ENCODE results near the gene TMEM11. TPM values are rescaled to one million over a fixed set of nuclear protein-coding genes. Genes with fewer than 3 reads are reported as not detected.
"Not testable (repeated sequence)": the region's sequence is repeated elsewhere in the genome, so short reads cannot be mapped to it uniquely, and the experiment has no call there.

The TMEM11 gene
- total RNA-seq, 1 donor, result 18.1 TPM

GRCh38 chr17:21196126-21196525 lies 17.8 kb downstream of the TMEM11 start:
- TF ChIP-seq CTCF (IDR thresholded peaks at IDR 0.05; ENCODE audit: extremely low read depth, low read depth, low read length), result no peak
- H3K9me3 ChIP-seq (ENCODE audit: low read depth, low read length), result no peaks in the 10 kb centered on the region
- no peak overlapping the region for H3K4me2 ChIP-seq (ENCODE audit: insufficient read depth, low read length)
- H3K79me2 ChIP-seq (ENCODE audit: insufficient read depth, low read length), result peaks cover 55% of the 10 kb centered on the region
- no peak overlapping the region for H2AFZ ChIP-seq (ENCODE audit: low read length)
- H3K27ac ChIP-seq (ENCODE audit: low read depth, low read length), result no peak overlapping the region
- H3K4me1 ChIP-seq (ENCODE audit: insufficient read depth, low read length), result no peaks in the 10 kb centered on the region
- H4K20me1 ChIP-seq (ENCODE audit: insufficient read depth, low read length), result peaks cover 40% of the 10 kb centered on the region
- peak; percentile 43 for DNase-seq (ENCODE audit: insufficient read length, low spot score, missing footprints)
- H3K4me3 ChIP-seq (ENCODE audit: insufficient read depth, low read length), result no peak overlapping the region
- no peaks in the 10 kb centered on the region for H3K27me3 ChIP-seq (ENCODE audit: insufficient read depth, low read length)
- H3K36me3 ChIP-seq (ENCODE audit: insufficient read depth, low read length), result peaks cover 34% of the 10 kb centered on the region

GRCh38 chr17:21194703-21195102 lies 19.3 kb downstream of the TMEM11 start:
- Histone ChIP-seq H3K79me2 (ENCODE audit: insufficient read depth, low read length) (peaks cover 41% of the 10 kb centered on the region), H3K27me3 (ENCODE audit: insufficient read depth, low read length) (no peaks in the 10 kb centered on the region), H4K20me1 (ENCODE audit: insufficient read depth, low read length) (peaks cover 26% of the 10 kb centered on the region), H3K9me3 (ENCODE audit: low read depth, low read length) (no peaks in the 10 kb centered on the region), H3K4me3 (ENCODE audit: insufficient read depth, low read length) (no peak overlapping the region), H3K36me3 (ENCODE audit: insufficient read depth, low read length) (peaks cover 34% of the 10 kb centered on the region), H3K27ac (ENCODE audit: low read depth, low read length) (no peak overlapping the region), H3K4me1 (ENCODE audit: insufficient read depth, low read length) (no peaks in the 10 kb centered on the region), H2AFZ (ENCODE audit: low read length) (no peak overlapping the region), H3K4me2 (ENCODE audit: insufficient read depth, low read length) (no peak overlapping the region)
- no peak for TF ChIP-seq CTCF (IDR thresholded peaks at IDR 0.05; ENCODE audit: extremely low read depth, low read depth, low read length)
- no peak for DNase-seq (ENCODE audit: insufficient read length, low spot score, missing footprints)

GRCh38 chr17:21194226-21194625 lies 19.7 kb downstream of the TMEM11 start:
- peak overlapping the region; percentile 3 for H2AFZ ChIP-seq (ENCODE audit: low read length)
- no peaks in the 10 kb centered on the region for H3K4me1 ChIP-seq (ENCODE audit: insufficient read depth, low read length)
- peaks cover 34% of the 10 kb centered on the region for H3K36me3 ChIP-seq (ENCODE audit: insufficient read depth, low read length)
- H3K4me2 ChIP-seq (ENCODE audit: insufficient read depth, low read length), result no peak overlapping the region
- no peaks in the 10 kb centered on the region for H3K27me3 ChIP-seq (ENCODE audit: insufficient read depth, low read length)
- H3K9me3 ChIP-seq (ENCODE audit: low read depth, low read length), result no peaks in the 10 kb centered on the region
- no peak overlapping the region for H3K4me3 ChIP-seq (ENCODE audit: insufficient read depth, low read length)
- peak; percentile 22 for DNase-seq (ENCODE audit: insufficient read length, low spot score, missing footprints)
- peaks cover 36% of the 10 kb centered on the region for H3K79me2 ChIP-seq (ENCODE audit: insufficient read depth, low read length)
- H4K20me1 ChIP-seq (ENCODE audit: insufficient read depth, low read length), result peaks cover 21% of the 10 kb centered on the region
- H3K27ac ChIP-seq (ENCODE audit: low read depth, low read length), result no peak overlapping the region
- TF ChIP-seq CTCF (IDR thresholded peaks at IDR 0.05; ENCODE audit: extremely low read depth, low read depth, low read length), result no peak

- no peaks in the 10 kb centered on the region for H3K4me1 ChIP-seq (ENCODE audit: insufficient read depth, low read length)
- no peak overlapping the region for H3K4me2 ChIP-seq (ENCODE audit: insufficient read depth, low read length)
- TF ChIP-seq CTCF (IDR thresholded peaks at IDR 0.05; ENCODE audit: extremely low read depth, low read depth, low read length), result no peak
- no peak overlapping the region for H3K27ac ChIP-seq (ENCODE audit: low read depth, low read length)
- H3K9me3 ChIP-seq (ENCODE audit: low read depth, low read length), result no peaks in the 10 kb centered on the region
- H3K79me2 ChIP-seq (ENCODE audit: insufficient read depth, low read length), result peaks cover 25% of the 10 kb centered on the region
- H4K20me1 ChIP-seq (ENCODE audit: insufficient read depth, low read length), result peaks cover 12% of the 10 kb centered on the region
- H3K36me3 ChIP-seq (ENCODE audit: insufficient read depth, low read length), result peaks cover 26% of the 10 kb centered on the region
- no peak overlapping the region for H3K4me3 ChIP-seq (ENCODE audit: insufficient read depth, low read length)
- H3K27me3 ChIP-seq (ENCODE audit: insufficient read depth, low read length), result no peaks in the 10 kb centered on the region
- peak; percentile 17 for DNase-seq (ENCODE audit: insufficient read length, low spot score, missing footprints)
- no peak overlapping the region for H2AFZ ChIP-seq (ENCODE audit: low read length)
Measured at GRCh38 chr17:21193031-21193430, 20.9 kb downstream of the TMEM11 start.

DNA sequence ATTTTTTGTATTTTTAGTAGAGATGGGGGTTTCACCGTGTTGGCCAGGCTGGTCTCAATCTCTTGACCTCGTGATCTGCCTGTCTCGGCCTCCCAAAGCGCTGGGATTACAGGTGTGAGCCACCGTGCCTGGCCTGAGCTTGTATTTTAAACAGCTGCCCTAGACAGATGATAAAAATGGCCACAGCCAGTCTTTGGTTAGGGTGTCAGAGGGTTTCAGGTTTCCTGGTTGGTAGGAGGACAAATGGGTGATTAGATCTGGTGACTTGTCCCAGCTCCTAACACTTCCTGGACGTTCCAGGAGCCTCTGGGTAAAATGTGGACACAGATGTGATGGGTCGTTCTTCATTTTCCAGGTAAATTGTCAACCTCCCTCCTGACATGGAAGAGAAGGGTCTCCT lies 21.5 kb downstream of the TMEM11 start:
- H3K9me3 ChIP-seq (ENCODE audit: low read depth, low read length); H3K4me3 ChIP-seq (ENCODE audit: insufficient read depth, low read length); H4K20me1 ChIP-seq (ENCODE audit: insufficient read depth, low read length): not testable (repeated sequence)

More for the DNA sequence above, 21.5 kb downstream of the TMEM11 start:
- H3K27me3 ChIP-seq (ENCODE audit: insufficient read depth, low read length); H3K4me2 ChIP-seq (ENCODE audit: insufficient read depth, low read length); H3K27ac ChIP-seq (ENCODE audit: low read depth, low read length); H3K4me1 ChIP-seq (ENCODE audit: insufficient read depth, low read length); H2AFZ ChIP-seq (ENCODE audit: low read length): not testable (repeated sequence)
- Histone ChIP-seq H3K36me3 (ENCODE audit: insufficient read depth, low read length) (peaks cover 20% of the 10 kb centered on the region), H3K79me2 (ENCODE audit: insufficient read depth, low read length) (peaks cover 19% of the 10 kb centered on the region)
- peak; percentile 37 for DNase-seq (ENCODE audit: insufficient read length, low spot score, missing footprints)

Data from osteoblast (primary cell).